Upper lobe of left lung (tissue), 6 donors: ENCODE measurements around the gene MSL3B.

Experiments
- ATAC-seq, 2 donors: fragments of 200-7000 bp; cut with Tn5 transposase; one replicate each; pipeline ENCODE4 v1.9.1; 2022; ENCODE audit warnings: mild to moderate bottlenecking in 2 of 2, moderate library complexity in 2 of 2; ENCODE audit not compliant: low FRiP score in 2 of 2
- DNase-seq, 2 donors: peaks; one replicate each; pipeline ENCODE4 v3.0.0-alpha.2; 2019 to 2020
- H3K27ac ChIP-seq, 4 donors: fragments of 200-600 bp; sonication (generic); one replicate each; pipeline ENCODE4 v1.5.1; 2016 to 2019
- H3K27me3 ChIP-seq, 4 donors: fragments of 200-600 bp; sonication (generic); one replicate each; pipeline ENCODE4 v1.5.1; 2017 to 2019
- H3K36me3 ChIP-seq, 4 donors: fragments of 200-600 bp; sonication (generic); one replicate each; pipeline ENCODE4 v1.5.1; 2016 to 2019
- H3K4me1 ChIP-seq, 4 donors: fragments of 200-600 bp; sonication (generic); one replicate each; pipeline ENCODE4 v1.5.1; 2018 to 2019
- H3K4me3 ChIP-seq, 4 donors: fragments of 200-600 bp; sonication (generic); one replicate each; pipeline ENCODE4 v1.5.1; 2017 to 2019; ENCODE audit warnings: mild to moderate bottlenecking in 2 of 4, moderate library complexity in 1 of 4
- H3K9me3 ChIP-seq, 4 donors: fragments of 200-600 bp; sonication (generic); one replicate each; pipeline ENCODE4 v1.5.1; 2018 to 2019
- CTCF ChIP-seq, 6 experiments: fragments of 450-650 bp in 4 of 6; fragments of 200-600 bp in 2 of 6; sonication (generic) in 2 of 6; IDR thresholded peaks; one replicate each; pipeline ENCODE4 v1.5.1; 2016 to 2019; ENCODE audit warnings: antibody characterized with exemption in 6 of 6
- EP300 ChIP-seq, 4 donors: sonication (generic); formaldehyde crosslinking; IDR thresholded peaks; one replicate each; pipeline ENCODE4 v1.5.1; 2017; ENCODE audit warnings: antibody characterized with exemption in 4 of 4, control low read depth in 2 of 4
- POLR2A ChIP-seq, 4 donors: fragments of 450-650 bp; IDR thresholded peaks; one replicate each; pipeline ENCODE4 v1.5.1; 2016 to 2017; ENCODE audit warnings: antibody characterized with exemption in 4 of 4, mild to moderate bottlenecking in 2 of 4
- POLR2AphosphoS5 ChIP-seq, 2 donors: sonication (generic); formaldehyde crosslinking; IDR thresholded peaks; one replicate each; pipeline ENCODE4 v1.5.1; 2017; ENCODE audit warnings: antibody characterized with exemption in 2 of 2
- WGBS, 2 donors: methylation state at CpG; one replicate each; pipeline ENCODE4 v1.1.5; 2017 to 2018; 5-methylcytosine and 5-hydroxymethylcytosine counted together
- donor health status: DM: no; HTN: no; CAD: no; lungs with moderate emphysema.
- donor health status: DM: no; HTN: yes; CAD: no; lungs with severe emphysema.

MSL3B gene

GRCh38 chr2:233858331-233858730, 9.9 kb downstream of the MSL3B start:
- H3K36me3 ChIP-seq = no peaks in the 10 kb centered on the region
- no peak for ATAC-seq
- no peaks in the 10 kb centered on the region for H3K27me3 ChIP-seq
- no peak for TF ChIP-seq POLR2A (IDR thresholded peaks at IDR 0.05)
- no peak for TF ChIP-seq EP300 (IDR thresholded peaks at IDR 0.05)
- no peak for TF ChIP-seq POLR2AphosphoS5 (IDR thresholded peaks at IDR 0.05)
- TF ChIP-seq CTCF (IDR thresholded peaks at IDR 0.05) = no peak
- H3K9me3 ChIP-seq = no peaks in the 10 kb centered on the region
- no peak overlapping the region for H3K27ac ChIP-seq
- 88% methylated on average over 4 of the region's 4 CpGs for WGBS, 2 donors
- H3K4me1 ChIP-seq = peaks cover 9 to 15% (median 11%) of the 10 kb centered on the region in 4 donors
- no peak for DNase-seq
- H3K4me3 ChIP-seq = no peak overlapping the region

- H3K4me1 ChIP-seq = peaks cover 9 to 20% (median 11%) of the 10 kb centered on the region in 4 donors
- WGBS, 2 donors = 40 to 47% methylated on average over 9 of the region's 9 CpGs
- DNase-seq (peak; percentile 55), ATAC-seq (peak in 1 of 2 donors; percentile 28)
- no peak for TF ChIP-seq EP300 (IDR thresholded peaks at IDR 0.05)
- TF ChIP-seq CTCF (IDR thresholded peaks at IDR 0.05) = peak in 4 of 6 experiments; percentile 32 to 46 (median 40)
- H3K27ac ChIP-seq = no peak overlapping the region
- no peaks in the 10 kb centered on the region for H3K36me3 ChIP-seq
- H3K27me3 ChIP-seq = no peaks in the 10 kb centered on the region
- no peak overlapping the region for H3K4me3 ChIP-seq
- H3K9me3 ChIP-seq = no peaks in the 10 kb centered on the region
Observed at GRCh38 chr2:233857511-233858141, 10.6 kb downstream of the MSL3B start.

- Histone ChIP-seq H3K36me3 (no peaks in the 10 kb centered on the region), H3K27me3 (no peaks in the 10 kb centered on the region), H3K27ac (no peak overlapping the region), H3K4me3 (no peak overlapping the region), H3K4me1 (peaks cover 9 to 20% (median 11%) of the 10 kb centered on the region in 4 donors), H3K9me3 (no peaks in the 10 kb centered on the region)
- DNase-seq = no peak
- no peak for TF ChIP-seq CTCF (IDR thresholded peaks at IDR 0.05)
- TF ChIP-seq POLR2A (IDR thresholded peaks at IDR 0.05) = no peak
- TF ChIP-seq POLR2AphosphoS5 (IDR thresholded peaks at IDR 0.05) = no peak
- TF ChIP-seq EP300 (IDR thresholded peaks at IDR 0.05) = no peak
- no peak for ATAC-seq
- 87 to 88% methylated on average over 5 of the region's 5 CpGs for WGBS, 2 donors
Observed at GRCh38 chr2:233856184-233856583, 12.0 kb downstream of the MSL3B start.

GRCh38 chr2:233855345-233855744, 12.8 kb downstream of the MSL3B start:
- peaks cover 9 to 20% (median 11%) of the 10 kb centered on the region in 4 donors for H3K4me1 ChIP-seq
- no peak for TF ChIP-seq POLR2AphosphoS5 (IDR thresholded peaks at IDR 0.05)
- WGBS, 2 donors = 76 to 85% methylated on average over 2 to 5 of the region's 5 CpGs

GRCh38 chr2:233854241-233854981, 13.8 kb downstream of the MSL3B start, which contains the start of gene HJURP:
Gene HJURP, minus strand, starts transcription at chr2:233854535. Its CDS starts 35 bp downstream, at chr2:233854500.
- Histone ChIP-seq H3K9me3 (no peaks in the 10 kb centered on the region), H3K36me3 (no peaks in the 10 kb centered on the region), H3K4me1 (peaks cover 9 to 20% (median 11%) of the 10 kb centered on the region in 4 donors), H3K27ac (peak within 1 kb of the TSS in 3 of 4 donors; percentile 52 to 68 (median 55)), H3K4me3 (peak within 1 kb of the TSS; percentile 66 to 86 (median 80)), H3K27me3 (no peaks in the 10 kb centered on the region)
- TF ChIP-seq POLR2AphosphoS5 (IDR thresholded peaks at IDR 0.05) (peak; percentile 56 to 62), POLR2A (IDR thresholded peaks at IDR 0.05) (peak in 1 of 4 donors; percentile 72), CTCF (IDR thresholded peaks at IDR 0.05) (no peak), EP300 (IDR thresholded peaks at IDR 0.05) (no peak)
- WGBS, 2 donors = 0 to 1% methylated on average over 30 to 59 of the region's 60 CpGs
- DNase-seq (peak; percentile 92), ATAC-seq (peak; percentile 96 to 99)

More at GRCh38 chr2:233855345-233855744, 12.8 kb downstream of the MSL3B start:
- DNase-seq (no peak), ATAC-seq (no peak)
- H3K9me3 ChIP-seq = no peaks in the 10 kb centered on the region
- H3K4me3 ChIP-seq = no peak overlapping the region
- H3K27ac ChIP-seq = no peak overlapping the region
- H3K36me3 ChIP-seq = no peaks in the 10 kb centered on the region
- no peaks in the 10 kb centered on the region for H3K27me3 ChIP-seq
